Pulmonary artery endothelial cell (primary cell): ENCODE measurements around the gene TMEM92. TPM values are rescaled to one million over a fixed set of nuclear protein-coding genes. Genes with fewer than 3 reads are reported as not detected.

Source experiments
- DNase-seq: peaks from one replicate; pipeline ENCODE4 v3.0.0-alpha.2; 2011; ENCODE audit warnings: low read depth, low spot score
- total RNA-seq: library from RNA; depleted of rRNA; stranded (reverse); fragments of >200 nt; gene quantifications from 2 replicates; pipeline ENCODE4 v1.2.3, GENCODE V29; 2014

TMEM92 gene
- total RNA-seq, 1 donor from 2014 or later: not detected

GRCh38 chr17:50326831-50327364 is 52.6 kb downstream of the TMEM92 start:
- DNase-seq: no peak

- DNase-seq: no peak
Measured at GRCh38 chr17:50328363-50329325, 54.4 kb downstream of the TMEM92 start.

GRCh38 chr17:50329716-50330115 is 55.5 kb downstream of the TMEM92 start:
- no peak for DNase-seq

GRCh38 chr17:50330151-50330775 is 56.0 kb downstream of the TMEM92 start:
- no peak for DNase-seq

Other genes starting within 250 kb of the TMEM92 start
- 77.7 and 101 TPM in 2 replicates for gene ITGA3, start 218.4 kb upstream of the TMEM92 start, total RNA-seq
- 7.8 and 11.2 TPM in 2 replicates for gene PDK2, start 179.1 kb upstream of the TMEM92 start, total RNA-seq
- gene SAMD14, start 144.3 kb upstream of the TMEM92 start, total RNA-seq: 4.1 and 4.5 TPM in 2 replicates
- gene PPP1R9B, start 123.8 kb upstream of the TMEM92 start, total RNA-seq: 29.7 and 43.8 TPM in 2 replicates
- gene SGCA, start 108.5 kb upstream of the TMEM92 start, total RNA-seq: not detected in 2 replicates
- gene COL1A1, start 72.8 kb upstream of the TMEM92 start, total RNA-seq: 0.26 and 0.88 TPM in 2 replicates
- gene XYLT2, start 71.7 kb downstream of the TMEM92 start, total RNA-seq: 36.6 and 41.8 TPM in 2 replicates
- 52.2 and 56.8 TPM in 2 replicates for gene MRPL27, start 98.7 kb downstream of the TMEM92 start, total RNA-seq
- gene EME1, start 98.8 kb downstream of the TMEM92 start, total RNA-seq: 4.6 and 5.5 TPM in 2 replicates
- 227 and 285 TPM in 2 replicates for gene LRRC59, start 123.1 kb downstream of the TMEM92 start, total RNA-seq
- 10.0 and 10.5 TPM in 2 replicates for gene ACSF2, start 151.8 kb downstream of the TMEM92 start, total RNA-seq
- gene CHAD, start 194.4 kb downstream of the TMEM92 start, total RNA-seq: not detected in 2 replicates
- gene RSAD1, start 204.4 kb downstream of the TMEM92 start, total RNA-seq: 27.0 and 28.2 TPM in 2 replicates
- 0.46 and 0.92 TPM in 2 replicates for gene MYCBPAP, start 234.0 kb downstream of the TMEM92 start, total RNA-seq